Lung (tissue), 12 donors: Measurements from ENCODE around the gene AUP1. TPM values are rescaled to one million over a fixed set of nuclear protein-coding genes. Genes with fewer than 3 reads are reported as not detected.

Experiments used
- ATAC-seq: fragments of 200-7000 bp; cut with Tn5 transposase; one replicate; pipeline ENCODE4 v1.9.1; 2020; ENCODE audit warnings: moderate number of reproducible peaks; ENCODE audit not compliant: insufficient read depth, low FRiP score
- DNase-seq, 3 donors: peaks; one replicate each; pipeline ENCODE4 v3.0.0-alpha.2; 2013 to 2017
- H3K27ac ChIP-seq, 2 donors: one replicate each; pipeline ENCODE4 v1.5.1; 2013; ENCODE audit warnings: mild to moderate bottlenecking in 2 of 2, moderate library complexity in 2 of 2, control low read depth in 1 of 2, inconsistent platforms in 1 of 2, low read depth in 1 of 2, low read length in 1 of 2
- H3K27me3 ChIP-seq, 3 donors: one replicate each; pipeline ENCODE4 v1.5.1; 2013; ENCODE audit warnings: low read length in 2 of 3; ENCODE audit not compliant: control insufficient read depth in 3 of 3, insufficient read depth in 3 of 3
- H3K36me3 ChIP-seq, 4 donors: one replicate each; pipeline ENCODE4 v1.5.1; 2013; ENCODE audit warnings: low read length in 4 of 4, mild to moderate bottlenecking in 1 of 4, moderate library complexity in 1 of 4; ENCODE audit not compliant: control insufficient read depth in 4 of 4, insufficient read depth in 4 of 4
- H3K4me1 ChIP-seq, 5 donors: one replicate each; pipeline ENCODE4 v1.5.1; 2013; ENCODE audit warnings: low read length in 5 of 5, mild to moderate bottlenecking in 2 of 5, moderate library complexity in 1 of 5; ENCODE audit not compliant: control insufficient read depth in 5 of 5, insufficient read depth in 5 of 5
- H3K4me3 ChIP-seq: one replicate; pipeline ENCODE4 v1.5.1; 2013; ENCODE audit warnings: mild to moderate bottlenecking, control low read depth, moderate library complexity
- H3K9ac ChIP-seq, 2 donors: one replicate each; pipeline ENCODE4 v1.5.1; 2013; ENCODE audit warnings: low read length in 2 of 2, control low read depth in 1 of 2; ENCODE audit not compliant: insufficient read depth in 1 of 2
- H3K9me3 ChIP-seq, 4 donors: one replicate each; pipeline ENCODE4 v1.5.1; 2013; ENCODE audit warnings: low read length in 3 of 4, mild to moderate bottlenecking in 1 of 4, moderate library complexity in 1 of 4; ENCODE audit not compliant: control insufficient read depth in 4 of 4, insufficient read depth in 3 of 4
- WGBS, 2 donors: extraction: QIAGEN DNeasy Blood & Tissue Kit; methylation state at CpG; one replicate each; pipeline ENCODE4 v1.1.7; 2013; 5-methylcytosine and 5-hydroxymethylcytosine counted together
- polyA plus RNA-seq, 2 donors: library from polyadenylated mRNA; stranded (reverse); fragments of 200-250 nt; gene quantifications; one replicate each; pipeline ENCODE4 v1.2.1, GENCODE V29; 2013
- total RNA-seq, 2 donors: library from RNA; depleted of rRNA in 1 of 2; stranded (reverse); fragments of >200 nt in 1 of 2; gene quantifications; one replicate each; pipeline ENCODE4 v1.2.1, GENCODE V29; 2014 to 2021
- TF ChIP-seq, protein P1 (sequence below): IDR thresholded peaks from 2 replicates; pipeline ENCODE4 v1.5.1; 2012; ENCODE audit warnings: mild to moderate bottlenecking; ENCODE audit errors: control extremely low read depth, extremely low read depth
- donor health status: control.
- donor health status: control.
- donor health status: Bipolar disorder and iron deficiency.
- donor health status: healthy.
- donor health status: DM: yes; HTN: yes; CAD: no.

The AUP1 gene
- total and polyA plus RNA-seq, 4 donors, result 65.6 to 185 (median 129) TPM

DNA sequence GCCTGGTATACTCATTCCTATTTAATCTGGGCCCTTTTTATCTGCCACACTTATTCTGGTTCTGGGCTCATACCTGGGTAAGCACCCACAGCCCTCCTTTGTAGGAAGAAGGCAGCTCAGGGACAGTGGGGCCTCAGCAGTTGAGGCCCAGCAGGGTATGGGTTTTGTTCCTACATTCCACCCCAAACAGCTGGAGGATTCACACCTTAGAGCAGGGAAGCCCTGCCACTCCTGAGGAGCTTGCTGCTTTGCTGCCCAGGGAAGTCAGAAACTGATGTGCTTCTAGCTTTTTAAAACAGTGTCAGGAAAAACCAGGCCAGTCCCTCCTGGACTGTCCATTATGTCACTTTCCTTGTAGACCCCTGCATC, 28.9 kb downstream of the AUP1 start:
- Histone ChIP-seq H3K4me3 (no peak overlapping the region), H3K27me3 (peaks cover 0 to 90% (median 74%) of the 10 kb centered on the region in 3 donors), H3K9ac (no peak overlapping the region), H3K9me3 (peaks cover 0 to 2% (median 0%) of the 10 kb centered on the region in 4 donors), H3K27ac (no peak overlapping the region), H3K36me3 (peaks cover 0 to 8% (median 4%) of the 10 kb centered on the region in 4 donors), H3K4me1 (peaks cover 0 to 35% (median 14%) of the 10 kb centered on the region in 5 donors)
- TF ChIP-seq, protein P1, sequence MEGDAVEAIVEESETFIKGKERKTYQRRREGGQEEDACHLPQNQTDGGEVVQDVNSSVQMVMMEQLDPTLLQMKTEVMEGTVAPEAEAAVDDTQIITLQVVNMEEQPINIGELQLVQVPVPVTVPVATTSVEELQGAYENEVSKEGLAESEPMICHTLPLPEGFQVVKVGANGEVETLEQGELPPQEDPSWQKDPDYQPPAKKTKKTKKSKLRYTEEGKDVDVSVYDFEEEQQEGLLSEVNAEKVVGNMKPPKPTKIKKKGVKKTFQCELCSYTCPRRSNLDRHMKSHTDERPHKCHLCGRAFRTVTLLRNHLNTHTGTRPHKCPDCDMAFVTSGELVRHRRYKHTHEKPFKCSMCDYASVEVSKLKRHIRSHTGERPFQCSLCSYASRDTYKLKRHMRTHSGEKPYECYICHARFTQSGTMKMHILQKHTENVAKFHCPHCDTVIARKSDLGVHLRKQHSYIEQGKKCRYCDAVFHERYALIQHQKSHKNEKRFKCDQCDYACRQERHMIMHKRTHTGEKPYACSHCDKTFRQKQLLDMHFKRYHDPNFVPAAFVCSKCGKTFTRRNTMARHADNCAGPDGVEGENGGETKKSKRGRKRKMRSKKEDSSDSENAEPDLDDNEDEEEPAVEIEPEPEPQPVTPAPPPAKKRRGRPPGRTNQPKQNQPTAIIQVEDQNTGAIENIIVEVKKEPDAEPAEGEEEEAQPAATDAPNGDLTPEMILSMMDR, result no peak
- DNase-seq (no peak), ATAC-seq (no peak)

DNA sequence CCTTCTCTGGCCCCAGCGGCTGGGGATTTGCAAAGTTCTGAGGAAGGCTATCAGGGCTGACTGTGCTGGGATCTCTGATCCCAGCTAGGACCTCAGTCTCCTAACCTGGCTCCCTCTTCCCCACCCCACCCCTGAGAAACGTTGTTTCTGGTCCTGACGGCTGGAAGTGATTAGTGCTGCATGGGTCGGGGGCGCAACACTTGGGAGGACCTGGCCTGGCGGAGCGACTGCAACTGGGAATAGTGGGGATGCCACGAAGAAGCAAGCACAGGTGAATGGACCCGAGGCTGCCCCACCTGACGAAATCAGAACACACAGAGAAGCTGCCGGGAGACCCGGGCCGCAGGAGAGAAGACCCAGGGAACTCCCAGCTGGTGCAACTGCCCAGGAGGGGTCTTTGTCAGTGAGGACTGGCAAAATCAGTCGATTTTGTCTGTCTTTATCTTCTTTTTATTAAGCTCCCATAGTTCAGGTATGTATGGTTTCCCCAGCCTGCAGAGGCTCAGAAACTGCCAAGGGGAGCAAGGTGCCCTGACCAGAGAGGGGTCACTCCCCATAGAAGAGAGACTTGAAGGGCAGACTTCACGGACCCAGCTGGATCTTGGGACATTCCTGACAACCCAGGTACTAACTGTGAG, 29.4 kb downstream of the AUP1 start:
- H3K27me3 ChIP-seq, result peaks cover 0 to 86% (median 69%) of the 10 kb centered on the region in 3 donors
- DNase-seq (no peak), ATAC-seq (no peak)
- H3K27ac ChIP-seq, result no peak overlapping the region
- H3K9me3 ChIP-seq, result peaks cover 0 to 2% (median 0%) of the 10 kb centered on the region in 4 donors
- no peak overlapping the region for H3K4me3 ChIP-seq
- H3K9ac ChIP-seq, result no peak overlapping the region
- peaks cover 0 to 3% (median 0%) of the 10 kb centered on the region in 4 donors for H3K36me3 ChIP-seq
- H3K4me1 ChIP-seq, result peaks cover 0 to 35% (median 14%) of the 10 kb centered on the region in 5 donors
- WGBS, 2 donors, result 45 to 62% methylated on average over 15 of the region's 15 CpGs
- TF ChIP-seq, protein P1, result no peak

DNA sequence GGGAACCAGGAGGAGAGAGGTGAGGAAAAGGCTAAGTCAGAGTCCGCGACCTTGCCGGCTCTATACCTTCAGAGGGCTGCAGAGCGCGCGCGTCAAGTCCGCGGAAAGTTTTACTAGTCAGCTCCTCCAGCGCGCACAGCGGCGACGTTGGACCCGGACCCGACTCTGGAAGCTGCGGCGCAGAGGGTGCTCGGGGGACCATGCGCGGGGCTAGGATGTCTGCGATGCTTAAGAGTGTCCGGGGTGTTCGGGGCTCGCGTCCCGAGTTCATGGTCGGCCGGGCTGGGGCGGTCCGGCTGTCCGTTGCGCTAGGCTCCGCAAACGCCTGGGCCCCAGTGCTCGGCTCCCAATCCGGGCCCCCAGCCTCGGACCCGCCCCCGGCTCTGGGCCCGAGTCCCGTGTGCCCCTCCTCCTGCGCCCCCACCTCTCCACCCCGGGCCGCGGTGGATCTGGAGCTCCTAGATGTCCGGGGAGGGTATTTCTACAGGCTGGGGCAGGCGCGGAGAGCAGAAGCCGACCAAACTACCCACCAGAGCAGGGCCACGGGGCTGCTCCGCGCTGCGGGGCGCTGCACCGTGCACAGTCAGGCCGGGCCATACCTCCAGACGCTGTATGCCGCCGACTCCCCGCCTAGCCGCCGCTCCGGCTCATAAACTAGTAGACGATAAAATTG, 30.1 kb downstream of the AUP1 start, which contains the start of gene LBX2:
Gene LBX2 (minus strand): TSS at position 337 of the 673 bp plus-strand sequence. CDS start 66 bp downstream, at position 271.
- H3K4me3 ChIP-seq, result no peak within 1 kb of the TSS
- TF ChIP-seq, protein P1, result no peak
- H3K27ac ChIP-seq, result no peak within 1 kb of the TSS
- H3K9ac ChIP-seq, result no peak within 1 kb of the TSS
- H3K36me3 ChIP-seq, result peaks cover 0 to under 1% (median 0%) of the 10 kb centered on the region in 4 donors
- DNase-seq (peak in 2 of 3 donors; percentile 16 to 22), ATAC-seq (no peak)
- H3K27me3 ChIP-seq, result peaks cover 0 to 80% (median 65%) of the 10 kb centered on the region in 3 donors
- 3 to 8% methylated on average over 62 to 65 of the region's 65 CpGs for WGBS, 2 donors
- H3K4me1 ChIP-seq, result peaks cover 0 to 35% (median 14%) of the 10 kb centered on the region in 5 donors
- H3K9me3 ChIP-seq, result peaks cover 0 to 2% (median 0%) of the 10 kb centered on the region in 4 donors
